GM18519 (cell line): ENCODE results near the gene ZNF835.

Experiments used
- ATAC-seq: cut with Tn5 transposase; IDR thresholded peaks from one replicate; pipeline ENCODE4 v1.9.1; 2021; ENCODE audit warnings: mild to moderate bottlenecking, moderate library complexity; ENCODE audit not compliant: unreplicated experiment, low FRiP score

ZNF835 gene

GRCh38 chr19:56664511-56664910, 7.0 kb downstream of the ZNF835 start:
- ATAC-seq: no peak

GRCh38 chr19:56663931-56664500, 7.5 kb downstream of the ZNF835 start:
- no peak for ATAC-seq

- no peak for ATAC-seq
Measured at GRCh38 chr19:56661248-56661647, 10.3 kb downstream of the ZNF835 start.

DNA sequence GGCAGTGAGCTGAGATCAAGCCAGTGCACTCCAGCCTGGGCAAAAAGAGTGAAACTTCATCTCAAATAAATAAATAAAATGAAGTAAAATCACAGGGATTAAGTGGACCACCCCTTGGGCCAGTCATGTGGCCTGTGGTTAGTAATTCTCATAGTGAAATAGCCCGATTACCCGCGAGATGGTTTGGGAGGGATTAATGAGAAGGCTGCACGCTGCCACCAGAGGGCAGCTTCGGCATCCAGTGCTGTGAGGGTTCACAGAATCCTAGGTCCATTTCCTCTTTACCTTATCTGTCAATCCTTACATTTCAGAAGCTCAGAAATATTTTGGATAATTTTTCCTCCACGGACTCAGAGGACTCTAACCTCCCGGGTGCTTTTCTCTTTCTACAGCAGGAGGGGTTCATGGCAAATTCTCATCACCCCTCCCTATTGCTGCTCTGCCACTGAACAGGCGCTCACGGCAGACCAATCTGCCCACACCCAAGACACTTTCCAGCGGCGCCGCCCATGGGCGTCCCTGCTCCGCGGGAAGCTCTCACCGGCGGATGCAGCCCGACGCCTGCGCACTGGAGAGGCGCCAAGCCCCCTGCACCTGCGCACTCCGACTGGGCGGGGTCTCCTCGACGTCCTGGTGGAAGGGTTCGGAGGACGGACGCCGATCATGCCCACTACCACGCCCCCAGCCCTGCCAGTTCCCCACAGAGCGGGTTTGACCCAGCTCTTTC, 11.0 kb downstream of the ZNF835 start:
- no peak for ATAC-seq

GRCh38 chr19:56654151-56654550, 17.4 kb downstream of the ZNF835 start:
- ATAC-seq: no peak

DNA sequence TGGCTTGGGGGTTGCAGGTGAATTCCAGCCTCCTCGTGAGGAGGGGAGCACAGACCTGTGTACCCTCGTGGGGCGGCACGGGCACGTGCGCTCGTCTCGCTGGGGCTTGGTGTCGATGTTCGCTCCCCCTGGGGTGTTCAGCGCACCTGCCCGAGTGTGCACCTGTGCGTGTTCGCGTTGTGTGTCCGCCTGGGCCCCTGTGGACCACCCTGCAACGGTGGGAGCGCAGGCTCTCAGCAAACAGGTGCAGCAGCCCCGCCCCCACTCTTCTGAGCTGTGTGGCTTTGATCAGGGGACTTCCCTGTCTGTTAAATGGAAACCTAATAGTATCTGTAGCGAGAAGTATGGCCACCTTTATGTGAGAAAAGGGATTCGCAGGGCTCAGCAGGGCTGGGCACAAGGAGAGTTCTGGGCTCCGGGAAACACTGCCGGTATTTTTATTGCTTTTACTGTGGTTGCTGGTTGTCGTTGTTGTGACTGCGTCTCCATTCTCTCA, 28.0 kb downstream of the ZNF835 start:
- no peak for ATAC-seq

GRCh38 chr19:56642711-56643459, 28.7 kb downstream of the ZNF835 start, which contains the start of gene SMIM17:
SMIM17 (plus strand) TSS chr19:56643159; CDS start chr19:56645668, 2,509 bp downstream.
- ATAC-seq: no peak

- no peak for ATAC-seq
Measured at GRCh38 chr19:56639217-56639616, 32.3 kb downstream of the ZNF835 start.

- no peak for ATAC-seq
Measured at GRCh38 chr19:56637976-56638555, 33.5 kb downstream of the ZNF835 start.

DNA sequence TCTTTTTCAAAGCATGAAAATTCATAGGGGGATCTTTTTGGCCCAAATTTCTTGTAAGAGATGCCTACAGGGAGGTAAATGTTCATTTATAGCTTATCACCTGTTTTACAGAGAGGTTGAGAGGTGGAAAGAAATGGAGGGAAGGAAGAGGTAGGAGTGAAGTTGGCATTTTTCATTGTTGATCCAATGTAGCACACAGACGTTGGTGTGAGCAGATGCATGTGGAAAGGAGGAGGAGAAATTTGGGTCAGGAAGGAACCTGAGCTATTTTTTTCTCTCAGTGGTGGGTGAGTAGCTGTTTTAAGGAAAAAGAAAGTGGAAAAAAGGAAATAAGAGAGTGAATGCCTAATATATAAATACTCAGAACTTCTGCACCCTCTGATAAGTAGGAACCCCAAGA, 38.5 kb downstream of the ZNF835 start:
- no peak for ATAC-seq

DNA sequence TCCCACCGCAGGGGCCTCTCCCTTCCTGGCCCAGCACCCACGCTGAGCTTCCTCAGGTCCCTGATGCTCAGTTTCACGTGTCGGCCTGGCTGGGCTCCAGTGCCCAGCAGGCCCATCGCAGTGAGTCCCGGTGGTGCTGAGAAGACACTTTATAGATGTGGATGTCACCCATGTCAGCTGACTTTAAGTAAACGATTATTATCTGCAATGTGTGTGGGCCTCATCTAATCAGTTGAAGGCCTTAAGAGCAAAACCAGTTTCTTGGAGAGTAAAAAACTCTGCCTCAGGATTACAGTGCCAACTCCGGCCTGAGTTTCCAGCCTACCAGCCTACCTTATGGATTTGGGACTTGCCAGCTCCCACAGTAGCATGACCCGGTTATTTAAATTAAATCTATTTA, 45.8 kb downstream of the ZNF835 start:
- ATAC-seq: no peak

- ATAC-seq: no peak
Measured at GRCh38 chr19:56623006-56623405, 48.6 kb downstream of the ZNF835 start.

- ATAC-seq: no peak
Measured at GRCh38 chr19:56622374-56622773, 49.2 kb downstream of the ZNF835 start.

DNA sequence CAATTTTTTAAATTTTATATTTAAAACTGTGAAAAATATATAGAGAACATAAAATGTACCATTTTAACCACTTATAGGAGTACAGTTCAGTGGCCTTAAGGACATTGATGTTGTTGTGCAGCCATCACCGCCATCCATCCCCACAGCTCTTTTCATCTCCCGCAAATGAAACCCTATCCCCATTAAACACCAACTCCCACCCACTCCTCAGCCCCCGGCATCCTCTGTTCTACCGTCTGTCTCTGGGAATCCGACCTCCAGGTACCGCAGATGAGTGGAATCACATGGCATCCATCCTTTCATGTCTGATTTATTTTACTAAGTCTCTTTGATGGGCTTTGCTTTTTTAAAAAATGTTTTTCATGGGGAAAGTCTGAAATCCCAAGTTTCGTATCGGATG, 52.4 kb downstream of the ZNF835 start:
- no peak for ATAC-seq

- no peak for ATAC-seq
Measured at GRCh38 chr19:56617531-56617930, 54.0 kb downstream of the ZNF835 start.

GRCh38 chr19:56613639-56614038, 57.9 kb downstream of the ZNF835 start:
- ATAC-seq: no peak

DNA sequence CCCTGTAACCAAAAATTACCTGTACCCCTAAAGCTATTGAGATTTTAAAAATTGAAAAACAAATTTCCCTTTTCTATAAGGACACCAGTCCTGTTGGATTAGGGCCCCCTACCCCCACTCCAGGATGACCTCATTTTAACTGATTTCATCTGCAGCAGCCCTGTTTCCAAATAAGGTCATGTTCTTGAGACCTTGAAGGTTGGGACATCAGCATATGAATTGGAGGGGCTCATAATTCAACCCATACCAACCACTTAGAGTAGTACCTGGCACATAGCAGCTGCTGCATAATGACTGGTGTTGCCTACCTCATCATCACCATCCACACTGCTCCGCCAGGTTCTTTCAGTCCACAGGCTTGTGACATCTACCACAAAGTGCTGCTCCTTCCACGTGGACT, 58.8 kb downstream of the ZNF835 start:
- ATAC-seq: no peak
